HG03460 (cell line): ENCODE results near the gene NELL1.

Experiments
- ATAC-seq: cut with Tn5 transposase; IDR thresholded peaks from one replicate; pipeline ENCODE4 v1.9.1; 2021; ENCODE audit not compliant: unreplicated experiment

The NELL1 gene

GRCh38 chr11:20869123-20869522, 199.7 kb downstream of the NELL1 start:
- no peak for ATAC-seq

GRCh38 chr11:20873054-20873453, 203.7 kb downstream of the NELL1 start:
- no peak for ATAC-seq

- no peak for ATAC-seq
These were observed 205.0 kb downstream of the NELL1 start for GRCh38 chr11:20874358-20874757.

- ATAC-seq, result no peak
These were observed 206.5 kb downstream of the NELL1 start for GRCh38 chr11:20875889-20876288.

GRCh38 chr11:20876738-20877137, 207.4 kb downstream of the NELL1 start:
- ATAC-seq, result no peak

- ATAC-seq, result no peak
These were observed 210.7 kb downstream of the NELL1 start for GRCh38 chr11:20880094-20880493.

- no peak for ATAC-seq
These were observed 212.1 kb downstream of the NELL1 start for GRCh38 chr11:20881328-20882079.

GRCh38 chr11:20887137-20887536, 217.8 kb downstream of the NELL1 start:
- ATAC-seq, result no peak

- no peak for ATAC-seq
These were observed 224.9 kb downstream of the NELL1 start for GRCh38 chr11:20894296-20894695.

GRCh38 chr11:20909995-20910726, 240.8 kb downstream of the NELL1 start:
- ATAC-seq, result no peak

- ATAC-seq, result no peak
These were observed 241.3 kb downstream of the NELL1 start for GRCh38 chr11:20910733-20911132.

- ATAC-seq, result no peak
These were observed 242.9 kb downstream of the NELL1 start for GRCh38 chr11:20912065-20912821.

- ATAC-seq, result no peak
These were observed 243.6 kb downstream of the NELL1 start for GRCh38 chr11:20912922-20913512.

- ATAC-seq, result no peak
These were observed 247.9 kb downstream of the NELL1 start for GRCh38 chr11:20917306-20917705.

GRCh38 chr11:20926799-20927540, 257.6 kb downstream of the NELL1 start:
- ATAC-seq, result no peak

GRCh38 chr11:20931029-20931428, 261.6 kb downstream of the NELL1 start:
- no peak for ATAC-seq

- ATAC-seq, result no peak
These were observed 263.7 kb downstream of the NELL1 start for GRCh38 chr11:20933086-20933485.

GRCh38 chr11:20933958-20934357, 264.6 kb downstream of the NELL1 start:
- ATAC-seq, result no peak

- ATAC-seq, result no peak
These were observed 265.1 kb downstream of the NELL1 start for GRCh38 chr11:20934516-20934915.

GRCh38 chr11:20937826-20938225, 268.4 kb downstream of the NELL1 start:
- no peak for ATAC-seq

- ATAC-seq, result no peak
These were observed 280.2 kb downstream of the NELL1 start for GRCh38 chr11:20949585-20949984.
